ENCODE data around the gene ASIC2.

DNA sequence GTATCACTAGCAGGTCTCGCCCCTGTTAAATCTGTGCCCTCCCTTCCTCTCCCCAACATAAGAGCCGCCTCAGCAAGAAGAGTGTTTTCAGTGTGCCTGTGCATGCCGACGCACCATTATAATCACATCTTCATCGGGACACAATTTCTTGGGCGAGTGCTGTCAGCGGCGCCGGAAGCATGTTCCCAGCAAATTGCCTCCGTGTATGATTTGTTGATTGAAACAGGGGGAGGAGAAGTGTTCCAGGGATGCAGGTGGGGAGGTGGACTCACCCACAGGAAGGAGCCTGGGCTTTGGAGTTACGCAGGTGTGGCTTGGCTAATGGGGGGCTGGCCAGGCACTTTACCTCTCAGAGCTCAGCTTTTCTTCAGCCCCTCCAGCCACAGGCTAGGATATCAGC is 247.9 kb downstream of the ASIC2 start:
- TF ChIP-seq, protein P1, sequence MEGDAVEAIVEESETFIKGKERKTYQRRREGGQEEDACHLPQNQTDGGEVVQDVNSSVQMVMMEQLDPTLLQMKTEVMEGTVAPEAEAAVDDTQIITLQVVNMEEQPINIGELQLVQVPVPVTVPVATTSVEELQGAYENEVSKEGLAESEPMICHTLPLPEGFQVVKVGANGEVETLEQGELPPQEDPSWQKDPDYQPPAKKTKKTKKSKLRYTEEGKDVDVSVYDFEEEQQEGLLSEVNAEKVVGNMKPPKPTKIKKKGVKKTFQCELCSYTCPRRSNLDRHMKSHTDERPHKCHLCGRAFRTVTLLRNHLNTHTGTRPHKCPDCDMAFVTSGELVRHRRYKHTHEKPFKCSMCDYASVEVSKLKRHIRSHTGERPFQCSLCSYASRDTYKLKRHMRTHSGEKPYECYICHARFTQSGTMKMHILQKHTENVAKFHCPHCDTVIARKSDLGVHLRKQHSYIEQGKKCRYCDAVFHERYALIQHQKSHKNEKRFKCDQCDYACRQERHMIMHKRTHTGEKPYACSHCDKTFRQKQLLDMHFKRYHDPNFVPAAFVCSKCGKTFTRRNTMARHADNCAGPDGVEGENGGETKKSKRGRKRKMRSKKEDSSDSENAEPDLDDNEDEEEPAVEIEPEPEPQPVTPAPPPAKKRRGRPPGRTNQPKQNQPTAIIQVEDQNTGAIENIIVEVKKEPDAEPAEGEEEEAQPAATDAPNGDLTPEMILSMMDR (conservative IDR thresholded peaks at IDR 0.05), result no peak
- no peak for TF ChIP-seq EZH2 (IDR thresholded peaks at IDR 0.05; ENCODE audit: low read depth)
